K562 (cell line): ENCODE measurements around the gene CDAN1. TPM values are rescaled to one million over a fixed set of nuclear protein-coding genes. Genes with fewer than 3 reads are reported as not detected.

Experiments
- ATAC-seq: fragments of 200-7000 bp; cut with Tn5 transposase; 3 replicates; pipeline ENCODE4 v1.9.1; 2020; ENCODE audit warnings: moderate library complexity
- BruUV-seq: library from RNA; stranded (reverse); fragments of 400-500 nt; replicated peaks from 2 replicates; lab custom pipeline; 2021; lab: Mats Ljungman, UMichigan
- CTCF ChIA-PET: fragments of 300-600 bp; formaldehyde crosslinking; extraction: SDS; loops from one replicate; lab custom pipeline; 2021; ENCODE audit warnings: low intra/inter-chr PET ratio; lab: Yijun Ruan, JAX
- POLR2A ChIA-PET: fragments of 300-600, 350-650 bp; sonication (Branson Sonifier 250); formaldehyde crosslinking; extraction: SDS; loops from one replicate; lab custom pipeline; 2021; ENCODE audit warnings: antibody characterized with exemption, inconsistent platforms; lab: Yijun Ruan, JAX
- DNase-seq, 4 experiments: peaks; one replicate each; pipeline versions ENCODE4 v3.0.0 to v3.0.0-alpha.2; 2011 to 2018; ENCODE audit warnings: low spot score in 3 of 4, mixed read lengths in 3 of 4; ENCODE audit errors: extremely low read depth in 1 of 4
- FAIRE-seq: peaks from 2 replicates; lab custom pipeline; 2011; peaks lifted over from hg19 to GRCh38; lab: Jason Lieb, UNC
- H2AFZ ChIP-seq: 2 replicates; pipeline ENCODE4 v1.6.0; 2011; ENCODE audit warnings: low read depth, low read length, control low read depth, inconsistent platforms
- H3K27ac ChIP-seq: fragments of 200-600 bp; 3 replicates; pipeline ENCODE4 v1.8.0; 2011; ENCODE audit warnings: low read depth, mild to moderate bottlenecking, control low read depth, inconsistent platforms, low read length, moderate library complexity, mixed read lengths; ENCODE audit errors: extremely low read depth
- H3K27me3 ChIP-seq, 2 experiments: fragments of 300-600 bp in 1 of 2; 2 replicates in 1 of 2; 3 replicates in 1 of 2; pipeline versions ENCODE4 v1.6.0 to v1.8.0; 2011; ENCODE audit warnings: inconsistent platforms in 2 of 2, low read length in 2 of 2, mild to moderate bottlenecking in 1 of 2, mixed read lengths in 1 of 2, moderate library complexity in 1 of 2; ENCODE audit not compliant: control insufficient read depth in 2 of 2, insufficient read depth in 2 of 2
- H3K36me3 ChIP-seq: fragments of 300-600 bp; 3 replicates; pipeline ENCODE4 v1.8.0; 2011; ENCODE audit warnings: mild to moderate bottlenecking, low read length, inconsistent platforms; ENCODE audit not compliant: control insufficient read depth, insufficient read depth
- H3K4me1 ChIP-seq, 2 experiments: fragments of 200-600 bp in 1 of 2; replicated peaks in 1 of 2; 2 replicates in 1 of 2; 3 replicates in 1 of 2; pipeline versions ENCODE4 v1.5.1 to v1.8.0; 2011; ENCODE audit warnings: inconsistent platforms in 2 of 2, low read length in 2 of 2, mild to moderate bottlenecking in 1 of 2, mixed read lengths in 1 of 2, moderate library complexity in 1 of 2; ENCODE audit not compliant: control insufficient read depth in 2 of 2, insufficient read depth in 2 of 2
- H3K4me2 ChIP-seq: 2 replicates; pipeline ENCODE4 v1.6.1; 2011; ENCODE audit warnings: low read length, control low read depth, inconsistent platforms, mixed read lengths; ENCODE audit not compliant: insufficient read depth
- H3K4me3 ChIP-seq: fragments of 200-600 bp; sonication (generic), shearing (Covaris generic); 2 replicates; pipeline ENCODE4 v1.5.1; 2016; ENCODE audit warnings: control low read depth, inconsistent platforms
- H3K79me2 ChIP-seq: fragments of 200-600 bp; 3 replicates; pipeline ENCODE4 v1.8.0; 2011; ENCODE audit warnings: low read length, inconsistent platforms; ENCODE audit not compliant: control insufficient read depth, insufficient read depth
- H3K9ac ChIP-seq, 2 experiments: 2 replicates each; pipeline versions ENCODE4 v1.6.0 to v1.6.1; 2011; ENCODE audit warnings: low read depth in 2 of 2, low read length in 2 of 2, control low read depth in 1 of 2, inconsistent platforms in 1 of 2, mild to moderate bottlenecking in 1 of 2, mixed read lengths in 1 of 2; ENCODE audit not compliant: insufficient read depth in 1 of 2
- H3K9me1 ChIP-seq: one replicate; pipeline ENCODE4 v1.6.0; 2011; ENCODE audit warnings: inconsistent platforms, mild to moderate bottlenecking, low read length, moderate library complexity; ENCODE audit not compliant: control insufficient read depth, insufficient read depth
- H3K9me3 ChIP-seq: replicated peaks from 2 replicates; pipeline ENCODE4 v1.5.1; 2011; ENCODE audit warnings: low read depth, low read length, inconsistent platforms; ENCODE audit not compliant: control insufficient read depth, insufficient read depth
- H4K20me1 ChIP-seq: replicated peaks from 2 replicates; pipeline ENCODE4 v1.6.1; 2011; ENCODE audit warnings: low read length, inconsistent platforms, mixed read lengths; ENCODE audit not compliant: control insufficient read depth, insufficient read depth
- FOXP4 ChIP-seq: sonication (generic); formaldehyde crosslinking; IDR thresholded peaks from 2 replicates; pipeline ENCODE4 v1.8.0; 2022; ENCODE audit warnings: mild to moderate bottlenecking, missing genetic modification reagents, borderline replicate concordance
- WGBS: fragments of 100-300 bp; shearing (Covaris generic); methylation state at CpG from one replicate; pipeline ENCODE4 v1.1.6; 2016; ENCODE audit warnings: low coverage, mixed read lengths; ENCODE audit not compliant: insufficient coverage; ENCODE audit errors: missing lambda C conversion rate; 5-methylcytosine and 5-hydroxymethylcytosine counted together
- in situ Hi-C: fragments of 300-500 bp; cut with MboI; formaldehyde crosslinking; loops from 4 replicates; pipeline ENCODE4 v1.15.0; 2018; ENCODE audit warnings: inconsistent platforms, mixed read lengths
- intact Hi-C: fragments of 100-400 bp; cut with micrococcal nuclease; formaldehyde crosslinking; loops from 2 replicates; pipeline ENCODE4 v1.14.2; 2022
- polyA plus RNA-seq, 8 experiments: library from polyadenylated mRNA; depleted of rRNA in 4 of 8; stranded (reverse) in 5 of 8; unstranded in 3 of 8; fragments of >200 nt; fragmentation: Nextera tagmentation in 2 of 8; fragmentation: Illumina TruSeq in 1 of 8; extraction: Ambion mirVana in 2 of 8; extraction: Trizol in 1 of 8; gene quantifications; 2 replicates each; pipeline versions ENCODE4 v1.2.1 to v1.2.3, GENCODE V29; 2011 to 2014; ENCODE audit warnings: inconsistent platforms in 1 of 8, missing spikeins in 1 of 8
- total RNA-seq, 7 experiments: library from RNA; depleted of rRNA in 6 of 7; stranded (reverse); fragments of >200 nt in 6 of 7; fragmentation: Illumina TruSeq in 2 of 7; extraction: Trizol in 2 of 7; gene quantifications; 2 replicates each; pipeline versions ENCODE4 v1.2.1 to v1.2.3, GENCODE V29; 2011 to 2021; ENCODE audit warnings: low replicate concordance in 1 of 7
- TF ChIP-seq, protein P1 (sequence below): fragments of 450-650 bp; IDR thresholded peaks from 2 replicates; pipeline ENCODE4 v1.6.1; 2018; ENCODE audit not compliant: partially characterized antibody

The CDAN1 gene
- total and polyA plus RNA-seq, 9 of the 15 experiments (the other 6 are each of a cell fraction or from before 2014, with no cell fraction given) = 1.6 to 34.4 (median 13.8) TPM

- TF ChIP-seq, protein P1, sequence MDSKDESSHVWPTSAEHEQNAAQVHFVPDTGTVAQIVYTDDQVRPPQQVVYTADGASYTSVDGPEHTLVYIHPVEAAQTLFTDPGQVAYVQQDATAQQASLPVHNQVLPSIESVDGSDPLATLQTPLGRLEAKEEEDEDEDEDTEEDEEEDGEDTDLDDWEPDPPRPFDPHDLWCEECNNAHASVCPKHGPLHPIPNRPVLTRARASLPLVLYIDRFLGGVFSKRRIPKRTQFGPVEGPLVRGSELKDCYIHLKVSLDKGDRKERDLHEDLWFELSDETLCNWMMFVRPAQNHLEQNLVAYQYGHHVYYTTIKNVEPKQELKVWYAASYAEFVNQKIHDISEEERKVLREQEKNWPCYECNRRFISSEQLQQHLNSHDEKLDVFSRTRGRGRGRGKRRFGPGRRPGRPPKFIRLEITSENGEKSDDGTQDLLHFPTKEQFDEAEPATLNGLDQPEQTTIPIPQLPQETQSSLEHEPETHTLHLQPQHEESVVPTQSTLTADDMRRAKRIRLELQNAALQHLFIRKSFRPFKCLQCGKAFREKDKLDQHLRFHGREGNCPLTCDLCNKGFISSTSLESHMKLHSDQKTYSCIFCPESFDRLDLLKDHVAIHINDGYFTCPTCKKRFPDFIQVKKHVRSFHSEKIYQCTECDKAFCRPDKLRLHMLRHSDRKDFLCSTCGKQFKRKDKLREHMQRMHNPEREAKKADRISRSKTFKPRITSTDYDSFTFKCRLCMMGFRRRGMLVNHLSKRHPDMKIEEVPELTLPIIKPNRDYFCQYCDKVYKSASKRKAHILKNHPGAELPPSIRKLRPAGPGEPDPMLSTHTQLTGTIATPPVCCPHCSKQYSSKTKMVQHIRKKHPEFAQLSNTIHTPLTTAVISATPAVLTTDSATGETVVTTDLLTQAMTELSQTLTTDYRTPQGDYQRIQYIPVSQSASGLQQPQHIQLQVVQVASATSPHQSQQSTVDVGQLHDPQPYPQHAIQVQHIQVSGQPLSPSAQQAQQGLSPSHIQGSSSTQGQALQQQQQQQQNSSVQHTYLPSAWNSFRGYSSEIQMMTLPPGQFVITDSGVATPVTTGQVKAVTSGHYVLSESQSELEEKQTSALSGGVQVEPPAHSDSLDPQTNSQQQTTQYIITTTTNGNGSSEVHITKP = no peak
Observed at GRCh38 chr15:42760759-42761158, 23.8 kb upstream of the CDAN1 start (continued).

DNA sequence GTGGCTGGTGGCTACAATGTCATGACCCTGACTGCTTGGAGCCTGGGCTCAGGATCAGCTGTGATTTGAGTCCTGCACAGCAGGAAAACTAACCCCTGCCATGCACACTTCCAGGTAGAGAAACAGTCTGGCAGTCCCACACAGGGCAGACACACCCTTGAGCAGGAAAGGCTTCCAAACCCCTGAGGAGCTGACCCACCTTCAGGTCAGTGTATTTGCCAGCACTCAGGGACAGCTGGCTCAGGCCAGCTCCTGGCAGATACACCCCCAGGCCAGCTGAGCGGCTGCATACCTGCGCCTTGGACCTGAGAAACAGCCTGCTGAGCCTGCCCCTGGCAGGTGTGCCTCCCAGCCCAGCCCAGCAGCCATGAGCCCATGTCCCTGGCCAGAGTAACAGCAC is 22.2 kb upstream of the CDAN1 start:
- no peak for TF ChIP-seq FOXP4 (CRISPR knock-in tag)

More for the DNA sequence above, 22.2 kb upstream of the CDAN1 start:
- H2AFZ ChIP-seq = no peak overlapping the region
- intact Hi-C loops (no loop called here), in situ Hi-C loops (no loop called here)
- ChIA-PET POLR2A (interaction anchor here (0.9 kb wide), 1 partner anchor 13 kb away, joined by 3 read pairs; no protein-coding TSS in a partner anchor), CTCF (no interaction called here)
- DNase-seq (no peak), FAIRE-seq (no peak), ATAC-seq (no peak)
- H3K9ac ChIP-seq = no peak overlapping the region
- 88% methylated on average over 2 of the region's 2 CpGs for WGBS
- no TSS peak for BruUV-seq
- H3K27ac ChIP-seq = no peak overlapping the region
- H3K27me3 ChIP-seq = no peaks in the 10 kb centered on the region
- H3K4me3 ChIP-seq = no peak overlapping the region
- no peaks in the 10 kb centered on the region for H3K79me2 ChIP-seq
- no peaks in the 10 kb centered on the region for H3K9me1 ChIP-seq
- H3K4me1 ChIP-seq = peaks cover 0 to 2% of the 10 kb centered on the region in 2 experiments; a peak in 1 of 5 replicates
- H3K36me3 ChIP-seq = no peaks in the 10 kb centered on the region
- H4K20me1 ChIP-seq = no peaks in the 10 kb centered on the region
- H3K4me2 ChIP-seq = no peak overlapping the region
- H3K9me3 ChIP-seq = peaks cover 2% of the 10 kb centered on the region
